H1 (cell line): ENCODE results near the gene CLDN24. TPM values are rescaled to one million over a fixed set of nuclear protein-coding genes. Genes with fewer than 3 reads are reported as not detected.

Experiments used
- CTCF ChIA-PET: fragments of 300-600 bp; sonication (Branson Sonifier 250); formaldehyde crosslinking; loops from one replicate; lab custom pipeline; 2021; ENCODE audit not compliant: partially characterized antibody; lab: Charles Lee
- POLR2A ChIA-PET: fragments of 300-600 bp; sonication (Branson Sonifier 250); formaldehyde crosslinking; loops from one replicate; lab custom pipeline; 2021; ENCODE audit warnings: inconsistent platforms; ENCODE audit not compliant: partially characterized antibody; lab: Charles Lee
- DNase-seq, 2 experiments: peaks; one replicate each; pipeline versions ENCODE4 v3.0.0 to v3.0.0-alpha.2; 2010 to 2022; ENCODE audit warnings: low spot score in 2 of 2, low read depth in 1 of 2, mixed read lengths in 1 of 2
- FAIRE-seq: peaks from 2 replicates; lab custom pipeline; 2011; peaks lifted over from hg19 to GRCh38; lab: Jason Lieb, UNC
- H2AFZ ChIP-seq: 2 replicates; pipeline ENCODE4 v1.8.1; 2012; ENCODE audit warnings: low read length, inconsistent platforms
- H2AK5ac ChIP-seq: 2 replicates; pipeline ENCODE4 v1.6.1; 2013; ENCODE audit warnings: low read depth, low read length
- H2BK120ac ChIP-seq: replicated peaks from 2 replicates; pipeline ENCODE3; 2013; ENCODE audit warnings: low read depth, low read length, inconsistent platforms
- H2BK12ac ChIP-seq: 2 replicates; pipeline ENCODE4 v1.6.1; 2013; ENCODE audit warnings: low read depth, low read length
- H2BK15ac ChIP-seq: 2 replicates; pipeline ENCODE4 v1.6.1; 2013; ENCODE audit warnings: low read length
- H2BK20ac ChIP-seq: 2 replicates; pipeline ENCODE4 v1.6.1; 2013; ENCODE audit warnings: low read length
- H2BK5ac ChIP-seq: 2 replicates; pipeline ENCODE4 v1.6.1; 2013; ENCODE audit warnings: low read depth, low read length
- H3K14ac ChIP-seq: 2 replicates; pipeline ENCODE4 v1.6.1; 2013; ENCODE audit warnings: inconsistent platforms; ENCODE audit not compliant: insufficient read length
- H3K18ac ChIP-seq: 2 replicates; pipeline ENCODE4 v1.6.1; 2013; ENCODE audit warnings: low read length; ENCODE audit errors: extremely low read depth
- H3K23ac ChIP-seq: 2 replicates; pipeline ENCODE4 v1.6.1; 2013; ENCODE audit warnings: inconsistent platforms; ENCODE audit not compliant: insufficient read length
- H3K23me2 ChIP-seq: 2 replicates; pipeline ENCODE4 v1.6.1; 2013; ENCODE audit warnings: low read depth, low read length
- H3K27ac ChIP-seq: 2 replicates; pipeline ENCODE4 v1.6.1; 2011; ENCODE audit warnings: low read depth, low read length, inconsistent platforms
- H3K27me3 ChIP-seq, 4 experiments: replicated peaks in 1 of 4; 1 replicate in 1 of 4; 2 replicates in 3 of 4; pipeline versions ENCODE4 v1.6.1 to v1.8.1; 2011 to 2013; ENCODE audit warnings: low read length in 3 of 4, mild to moderate bottlenecking in 3 of 4, inconsistent platforms in 2 of 4, mixed read lengths in 2 of 4, moderate library complexity in 1 of 4; ENCODE audit not compliant: control insufficient read depth in 3 of 4, insufficient read depth in 3 of 4; ENCODE audit errors: extremely low read depth in 1 of 4
- H3K36me3 ChIP-seq, 4 experiments: 2 replicates each; pipeline versions ENCODE4 v1.6.1 to v1.8.1; 2011 to 2013; ENCODE audit warnings: mild to moderate bottlenecking in 4 of 4, low read length in 3 of 4, moderate library complexity in 2 of 4, control low read depth in 1 of 4, inconsistent platforms in 1 of 4; ENCODE audit not compliant: insufficient read depth in 4 of 4, control insufficient read depth in 2 of 4
- H3K4ac ChIP-seq: replicated peaks from 2 replicates; pipeline ENCODE3; 2013; ENCODE audit warnings: low read length, low read depth, mixed read lengths, inconsistent platforms; ENCODE audit not compliant: insufficient read length
- H3K4me1 ChIP-seq, 4 experiments: replicated peaks in 1 of 4; 1 replicate in 1 of 4; 2 replicates in 3 of 4; pipeline versions ENCODE4 v1.6.1 to v1.8.1; 2011 to 2013; ENCODE audit warnings: low read length in 3 of 4, inconsistent platforms in 2 of 4, mixed read lengths in 1 of 4; ENCODE audit not compliant: insufficient read depth in 4 of 4, control insufficient read depth in 3 of 4
- H3K4me2 ChIP-seq, 2 experiments: 2 replicates each; pipeline versions ENCODE4 v1.6.1 to v1.8.1; 2011 to 2013; ENCODE audit warnings: low read depth in 2 of 2, low read length in 2 of 2, control low read depth in 1 of 2, inconsistent platforms in 1 of 2, mild to moderate bottlenecking in 1 of 2; ENCODE audit not compliant: insufficient read depth in 1 of 2
- H3K4me3 ChIP-seq, 4 experiments: fragments of 200-600, 300-600 bp in 1 of 4; sonication (generic), shearing (Covaris generic), sonication (Bioruptor Twin) in 1 of 4; 2 replicates each; pipeline versions ENCODE4 v1.5.1 to v1.8.1; 2011 to 2016; ENCODE audit warnings: low read length in 4 of 4, low read depth in 3 of 4, control low read depth in 2 of 4, inconsistent platforms in 2 of 4, mild to moderate bottlenecking in 2 of 4, mixed read lengths in 1 of 4, moderate library complexity in 1 of 4; ENCODE audit not compliant: insufficient read depth in 2 of 4; ENCODE audit errors: extremely low read depth in 1 of 4
- H3K56ac ChIP-seq: replicated peaks from 2 replicates; pipeline ENCODE3; 2013; ENCODE audit warnings: low read depth, mild to moderate bottlenecking, mixed read lengths, low read length, inconsistent platforms; ENCODE audit not compliant: insufficient read length
- H3K79me1 ChIP-seq: 2 replicates; pipeline ENCODE4 v1.6.1; 2013; ENCODE audit warnings: low read depth, low read length, control low read depth
- H3K79me2 ChIP-seq, 2 experiments: 2 replicates each; pipeline versions ENCODE4 v1.6.1 to v1.8.1; 2012 to 2013; ENCODE audit warnings: low read length in 2 of 2, mild to moderate bottlenecking in 2 of 2, inconsistent platforms in 1 of 2; ENCODE audit not compliant: insufficient read depth in 2 of 2, control insufficient read depth in 1 of 2
- H3K9ac ChIP-seq, 4 experiments: replicated peaks in 1 of 4; 1 replicate in 1 of 4; 2 replicates in 3 of 4; pipeline versions ENCODE4 v1.6.1 to v1.8.1; 2011 to 2013; ENCODE audit warnings: low read depth in 3 of 4, low read length in 3 of 4, control low read depth in 2 of 4, mild to moderate bottlenecking in 2 of 4, moderate library complexity in 2 of 4, inconsistent platforms in 1 of 4; ENCODE audit errors: extremely low read depth in 1 of 4
- H3K9me3 ChIP-seq, 2 experiments: 2 replicates each; pipeline versions ENCODE4 v1.6.1 to v1.8.1; 2012 to 2013; ENCODE audit warnings: mild to moderate bottlenecking in 2 of 2, moderate library complexity in 2 of 2, control low read depth in 1 of 2, inconsistent platforms in 1 of 2, low read depth in 1 of 2, low read length in 1 of 2, mixed read lengths in 1 of 2; ENCODE audit not compliant: insufficient read depth in 2 of 2
- H4K20me1 ChIP-seq, 2 experiments: replicated peaks in 1 of 2; 2 replicates each; pipeline versions ENCODE3 to v1.8.1; 2011 to 2013; ENCODE audit warnings: inconsistent platforms in 2 of 2, low read length in 2 of 2, mild to moderate bottlenecking in 1 of 2; ENCODE audit not compliant: insufficient read depth in 2 of 2, control insufficient read depth in 1 of 2
- H4K5ac ChIP-seq: 2 replicates; pipeline ENCODE4 v1.6.1; 2013; ENCODE audit warnings: low read length, low read depth, mixed read lengths, inconsistent platforms; ENCODE audit not compliant: insufficient read length
- H4K8ac ChIP-seq: 2 replicates; pipeline ENCODE4 v1.8.0; 2013; ENCODE audit warnings: mild to moderate bottlenecking, moderate library complexity, low read length, inconsistent platforms; ENCODE audit not compliant: insufficient read depth; ENCODE audit errors: extremely low read depth
- H4K91ac ChIP-seq: replicated peaks from 2 replicates; pipeline ENCODE3; 2013; ENCODE audit warnings: low read length, mixed read lengths, inconsistent platforms; ENCODE audit not compliant: insufficient read length
- EZH2 ChIP-seq: fragments of 200-600 bp; sonication (generic); IDR thresholded peaks from 2 replicates; pipeline ENCODE4 v1.7.1; 2012; ENCODE audit warnings: low read depth, mild to moderate bottlenecking, moderate library complexity, low read length, inconsistent platforms; ENCODE audit not compliant: severe bottlenecking
- WGBS, 2 experiments: shearing (Covaris generic) in 1 of 2; methylation state at CpG; one replicate each; pipeline versions ENCODE4 v1.1.6 to v1.1.7; 2013 to 2015; ENCODE audit warnings: low lambda C conversion rate in 2 of 2, mixed read lengths in 2 of 2, inconsistent platforms in 1 of 2, low coverage in 1 of 2, missing lambda C conversion rate in 1 of 2; ENCODE audit not compliant: insufficient replicate concordance in 2 of 2, insufficient coverage in 1 of 2, insufficient read length in 1 of 2; ENCODE audit errors: extremely low coverage in 1 of 2, missing lambda C conversion rate in 1 of 2; 5-methylcytosine and 5-hydroxymethylcytosine counted together
- polyA plus RNA-seq, 7 experiments: library from polyadenylated mRNA; depleted of rRNA in 3 of 7; stranded (reverse) in 5 of 7; unstranded in 2 of 7; fragments of >200 nt in 5 of 7; fragments of 200-250 nt in 2 of 7; gene quantifications; 1 replicate in 5 of 7; 2 replicates in 1 of 7; 4 replicates in 1 of 7; pipeline versions ENCODE4 v1.2.1 to v1.2.3, GENCODE V29; 2011 to 2013; ENCODE audit warnings: missing spikeins in 2 of 7, mixed read lengths in 2 of 7
- total RNA-seq: library from RNA; stranded (reverse); fragmentation: NEBNext Ultra II Directional; extraction: Animal tissue kit (Norgen Biotek cat#: 25700); gene quantifications from 2 replicates; pipeline ENCODE4 v1.2.1, GENCODE V29; 2021

The CLDN24 gene
- total and polyA plus RNA-seq, 2 of the 8 experiments (the other 6 are each of a cell fraction or from before 2014, with no cell fraction given) = not detected

DNA sequence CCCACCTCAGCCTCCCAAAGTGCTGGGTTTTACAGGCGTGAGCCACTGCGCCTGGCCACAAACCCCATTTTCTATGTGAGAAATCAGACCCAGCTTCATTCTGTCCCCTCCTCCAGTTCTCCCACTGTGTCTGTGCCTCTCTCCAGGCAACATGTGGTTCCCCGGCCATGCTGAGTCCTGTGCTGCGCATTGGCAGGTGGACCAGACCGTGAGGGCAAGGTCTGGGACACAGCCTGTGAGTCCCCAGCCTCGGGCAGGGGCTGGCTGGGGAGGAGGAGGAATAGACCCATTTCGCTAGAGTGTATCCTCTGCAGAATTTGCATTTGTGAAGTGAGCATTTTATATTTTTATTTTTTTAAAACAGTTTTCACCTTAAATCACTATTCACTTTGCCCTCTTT, 21.5 kb upstream of the CLDN24 start:
- Histone ChIP-seq H3K56ac (no peak overlapping the region), H3K79me1 (no peaks in the 10 kb centered on the region), H3K36me3 (no peaks in the 10 kb centered on the region), H3K4me3 (no peak overlapping the region), H4K8ac (no peak overlapping the region), H2BK5ac (no peak overlapping the region), H3K27me3 (no peaks in the 10 kb centered on the region), H2BK15ac (no peak overlapping the region), H3K14ac (no peak overlapping the region), H3K27ac (no peak overlapping the region), H3K23me2 (no peaks in the 10 kb centered on the region; the same call in 1 of the 2 replicates), H2AFZ (no peak overlapping the region), H3K79me2 (no peaks in the 10 kb centered on the region), H3K4ac (no peak overlapping the region), H3K9me3 (no peaks in the 10 kb centered on the region), H3K18ac (no peak overlapping the region), H2BK12ac (no peak overlapping the region), H2AK5ac (no peak overlapping the region), H2BK120ac (no peak overlapping the region), H4K5ac (no peak overlapping the region), H2BK20ac (no peak overlapping the region), H4K91ac (no peak overlapping the region), H3K23ac (no peak overlapping the region), H4K20me1 (no peaks in the 10 kb centered on the region), H3K4me2 (no peak overlapping the region), H3K9ac (no peak overlapping the region), H3K4me1 (no peaks in the 10 kb centered on the region)
- no peak for DNase-seq
- 92% methylated on average over 4 of the region's 7 CpGs; no CpG with 5 or more reads in 1 of the 2 experiments for WGBS, 2 experiments
- CTCF ChIA-PET = interaction anchor here (0.7 kb wide), 1 partner anchor 813 kb away, joined by 3 read pairs; no protein-coding TSS in a partner anchor
- FAIRE-seq = no peak
- POLR2A ChIA-PET = no interaction called here
- no peak for TF ChIP-seq EZH2
